GM19099 (cell line): ENCODE measurements around the gene PAH.

Source experiments
- POLR2A ChIP-seq: IDR thresholded peaks from 3 replicates; pipeline ENCODE4 v1.6.1; 2011; ENCODE audit warnings: low read depth; ENCODE audit not compliant: insufficient read length; ENCODE audit errors: extremely low read depth

Gene PAH

DNA sequence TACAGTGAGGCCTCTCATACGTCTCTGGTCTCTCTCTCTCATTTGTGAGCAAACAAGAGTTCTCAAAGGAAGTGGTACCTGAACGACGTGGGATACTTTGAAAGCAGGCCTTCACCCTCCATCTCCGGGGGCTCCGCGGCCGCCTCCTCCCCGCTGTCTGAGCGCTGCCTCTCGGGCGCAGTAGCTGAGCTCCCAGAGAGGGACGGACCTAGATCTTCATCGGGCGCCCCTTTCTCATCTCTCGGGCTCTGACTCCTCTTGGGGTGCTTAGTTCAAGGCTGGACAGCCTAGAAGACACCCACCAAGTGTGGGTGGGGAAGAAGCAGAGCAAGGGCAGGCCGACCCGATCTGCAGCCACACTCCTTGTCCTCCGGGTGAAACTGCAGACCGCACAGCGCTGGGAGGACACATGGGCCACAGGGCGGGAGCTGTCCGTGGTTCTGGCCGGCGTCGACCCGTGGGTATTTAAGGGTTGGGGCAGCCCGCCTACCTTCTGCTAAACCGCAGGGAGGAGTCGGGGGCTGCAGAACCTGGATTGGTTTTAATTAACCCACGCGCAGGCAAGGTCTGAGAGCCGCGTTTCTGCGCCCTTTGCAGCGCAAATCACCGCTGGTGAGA, 92.7 kb downstream of the PAH start:
- TF ChIP-seq POLR2A, result no peak

DNA sequence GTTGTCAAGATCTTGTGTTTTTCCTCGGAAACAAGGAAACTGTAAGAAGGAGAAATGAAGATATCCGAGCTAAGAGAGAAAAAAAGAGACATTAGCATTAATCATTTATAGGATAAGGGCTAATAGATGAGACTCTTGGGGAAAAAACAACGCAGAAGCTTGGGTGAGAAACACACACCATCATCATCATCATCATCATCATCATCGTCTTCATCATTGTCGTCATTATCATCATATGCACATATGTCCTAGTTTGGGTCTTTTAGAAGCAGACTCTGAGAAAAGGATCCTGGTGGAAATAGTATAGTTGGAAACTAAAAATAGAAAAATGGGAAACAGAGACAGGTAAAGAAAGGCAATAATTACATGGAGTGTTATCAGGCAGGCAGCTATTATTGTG, 95.9 kb downstream of the PAH start:
- no peak for TF ChIP-seq POLR2A

DNA sequence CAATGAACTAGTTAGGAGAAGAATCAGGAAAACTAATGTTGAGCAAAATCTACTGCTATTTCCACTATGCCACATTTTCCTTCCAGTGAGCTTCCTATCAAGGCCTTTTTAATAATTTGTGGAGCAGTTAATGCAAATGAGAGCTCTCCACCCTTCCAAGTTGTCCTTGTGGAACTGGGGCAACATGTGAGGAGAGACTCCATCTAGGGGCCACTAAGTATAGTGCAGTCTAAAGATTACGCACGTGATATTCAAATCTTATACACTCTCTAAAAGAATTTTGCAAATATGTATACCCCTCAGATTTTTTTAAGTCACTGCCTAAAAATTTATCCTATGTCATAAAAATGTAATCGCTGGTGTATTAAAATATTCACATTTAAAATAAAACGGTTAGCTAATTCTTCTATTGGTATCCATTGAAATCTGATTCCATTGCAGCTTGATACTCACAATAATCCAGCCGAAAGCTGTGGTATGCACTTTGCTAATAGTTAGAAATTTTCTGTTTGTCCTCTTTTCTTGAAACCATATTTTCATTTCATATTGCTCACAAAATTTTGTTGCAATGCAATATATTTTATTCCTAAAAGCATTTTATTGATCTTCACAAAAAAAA, 100.1 kb downstream of the PAH start:
- TF ChIP-seq POLR2A, result no peak

DNA sequence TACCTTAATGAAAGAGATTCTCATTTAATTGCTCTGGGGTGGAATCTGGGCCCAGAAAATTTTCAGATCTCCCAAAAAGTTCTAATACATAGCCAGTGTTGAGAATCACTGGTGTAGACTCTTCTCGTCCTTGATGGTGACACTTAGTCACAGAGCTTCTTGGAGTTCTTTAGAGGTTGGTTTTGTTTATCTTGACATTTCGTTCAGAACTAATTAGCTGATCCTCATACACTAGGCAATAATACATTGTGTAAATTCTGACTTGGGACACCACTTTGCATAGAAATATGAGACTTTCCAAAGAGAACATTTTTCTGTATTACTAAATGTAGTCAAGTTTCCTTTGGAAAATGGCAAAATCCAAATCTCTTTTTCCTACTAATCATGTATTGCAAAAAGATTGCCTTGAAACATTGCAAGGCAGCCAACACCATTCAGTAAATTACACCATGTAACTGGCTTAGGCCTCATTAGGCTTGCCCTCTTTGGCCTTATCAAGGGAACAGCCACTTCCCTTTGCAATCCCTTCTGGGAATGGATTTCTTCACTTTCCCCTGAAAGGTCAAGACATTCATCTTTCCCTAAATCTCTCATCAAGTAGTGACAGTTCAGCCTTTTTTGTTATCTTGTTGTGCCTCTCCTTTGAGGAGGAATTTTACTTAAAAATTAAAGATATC, 102.2 kb downstream of the PAH start:
- TF ChIP-seq POLR2A, result no peak

DNA sequence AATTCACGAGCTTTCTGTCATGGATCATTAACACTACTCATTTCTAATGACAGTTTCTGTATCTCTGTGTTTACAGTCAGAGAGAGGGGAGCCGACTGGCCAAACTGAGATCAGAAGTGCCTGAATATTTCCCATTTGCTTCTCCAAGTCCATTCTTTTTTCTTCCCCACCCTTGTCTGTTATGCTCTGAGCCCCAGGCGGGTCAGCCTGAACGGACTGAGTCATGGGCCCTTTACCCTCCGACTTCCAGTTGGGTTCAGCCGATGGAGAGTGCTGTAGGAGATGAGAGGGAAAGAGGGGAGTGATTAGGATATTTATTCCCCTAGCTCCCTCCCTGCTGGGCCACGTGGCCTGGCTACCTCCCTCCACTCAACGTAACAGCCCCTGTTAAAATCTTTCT, 104.7 kb downstream of the PAH start:
- no peak for TF ChIP-seq POLR2A

DNA sequence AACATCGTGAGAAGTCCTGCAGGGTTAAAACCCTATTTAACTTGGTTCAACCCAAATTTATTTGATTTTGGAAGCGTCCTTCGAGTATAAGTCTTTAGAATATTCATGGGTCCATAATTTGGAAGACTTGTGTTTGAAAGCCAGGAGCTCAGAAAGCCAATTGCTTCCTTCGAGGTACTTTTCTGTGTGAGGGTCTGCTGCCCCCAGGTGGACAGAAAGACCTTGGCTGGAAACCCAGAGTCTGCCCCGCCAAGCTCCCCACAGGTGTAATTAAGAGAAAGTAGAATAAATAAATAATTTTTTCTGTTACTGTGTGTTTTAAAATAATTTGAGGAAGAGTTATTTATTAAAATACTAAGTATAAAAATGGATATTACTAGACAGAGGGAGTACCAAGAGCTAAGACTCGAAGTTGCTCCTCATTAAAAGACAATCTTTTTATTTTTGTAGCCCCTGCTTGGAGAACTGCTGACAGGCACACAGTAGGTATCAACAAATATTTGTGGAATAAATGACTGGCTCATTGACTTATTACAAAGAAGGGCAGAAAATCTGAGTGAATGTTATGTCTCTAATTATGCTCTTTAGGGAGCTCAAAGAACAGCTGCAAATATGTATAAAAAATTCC, 105.8 kb downstream of the PAH start:
- no peak for TF ChIP-seq POLR2A

DNA sequence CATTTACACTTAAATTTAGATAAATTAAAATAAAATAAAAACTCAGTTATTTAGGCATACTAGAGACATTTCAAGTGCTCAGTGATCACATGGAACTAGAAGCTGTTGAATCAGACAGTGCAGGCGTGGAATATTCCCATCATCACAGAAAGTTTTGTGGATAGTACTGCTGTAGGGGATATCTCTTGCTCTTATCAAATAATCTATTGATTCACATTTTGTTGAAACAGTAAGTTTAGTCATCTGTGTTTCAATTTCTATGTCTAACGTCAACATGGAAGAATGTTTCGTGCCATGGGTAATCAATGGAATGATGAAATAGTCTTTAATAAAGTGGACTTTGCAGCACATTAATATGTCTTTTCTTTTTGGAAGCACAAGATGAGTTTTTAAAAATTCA, 108.6 kb downstream of the PAH start:
- TF ChIP-seq POLR2A, result no peak

DNA sequence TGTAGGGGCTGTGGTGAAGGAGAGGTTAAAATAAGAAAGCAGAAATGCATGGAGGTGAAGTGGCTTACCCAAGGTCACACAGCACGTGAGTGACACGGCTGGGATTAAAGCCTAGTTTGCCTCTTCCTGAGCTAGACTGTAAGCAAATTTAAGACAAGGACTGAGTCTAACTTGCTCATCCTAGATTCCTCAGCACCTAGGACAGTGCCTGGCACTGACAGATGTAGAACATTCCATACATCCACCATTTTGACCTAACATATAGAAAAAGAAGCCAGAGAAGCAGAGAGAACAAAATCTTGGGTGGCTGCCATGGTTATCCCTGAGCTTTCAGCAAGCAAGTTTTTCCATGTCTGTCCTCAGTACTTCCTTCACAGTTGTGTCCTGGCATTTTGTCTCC, 110.5 kb downstream of the PAH start:
- TF ChIP-seq POLR2A, result no peak

DNA sequence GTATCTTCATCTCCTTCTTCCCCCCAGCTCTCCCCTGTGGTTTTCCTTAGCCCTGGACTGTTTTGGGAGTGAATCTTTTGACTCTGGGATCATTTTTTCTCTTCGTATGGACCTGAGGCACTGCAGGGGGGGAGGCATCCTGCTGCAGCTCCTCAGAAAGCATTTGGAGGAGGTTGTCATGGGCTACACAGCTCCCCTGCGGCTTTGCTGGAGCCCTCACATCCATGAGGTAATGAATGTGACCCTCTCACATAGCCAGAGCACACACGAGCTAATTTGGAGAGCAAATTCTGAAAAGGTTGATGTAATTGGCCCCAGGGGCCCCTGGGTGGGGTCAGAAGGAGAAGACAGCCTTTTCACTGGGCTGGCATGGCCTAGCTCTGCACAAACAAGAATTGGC, 110.9 kb downstream of the PAH start:
- TF ChIP-seq POLR2A, result no peak

DNA sequence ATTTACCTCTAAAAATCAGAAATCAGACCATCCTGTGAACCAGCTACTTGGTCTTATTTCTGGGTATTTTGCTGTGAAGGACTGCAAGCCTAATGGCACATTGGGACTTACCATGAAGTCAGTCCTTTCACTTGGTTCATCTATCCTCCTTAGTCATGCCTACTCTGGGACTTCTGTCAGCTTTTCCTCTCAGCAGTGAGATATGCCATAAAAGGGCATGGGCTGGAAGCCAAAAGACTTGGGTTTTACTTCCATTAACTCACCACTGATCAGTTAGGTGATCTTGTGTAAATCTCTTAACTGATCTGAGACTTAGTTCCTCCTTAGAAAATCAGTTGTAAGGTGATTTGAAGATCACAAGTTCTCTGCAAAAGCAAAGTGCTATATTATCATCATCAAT, 116.5 kb downstream of the PAH start:
- TF ChIP-seq POLR2A, result no peak

DNA sequence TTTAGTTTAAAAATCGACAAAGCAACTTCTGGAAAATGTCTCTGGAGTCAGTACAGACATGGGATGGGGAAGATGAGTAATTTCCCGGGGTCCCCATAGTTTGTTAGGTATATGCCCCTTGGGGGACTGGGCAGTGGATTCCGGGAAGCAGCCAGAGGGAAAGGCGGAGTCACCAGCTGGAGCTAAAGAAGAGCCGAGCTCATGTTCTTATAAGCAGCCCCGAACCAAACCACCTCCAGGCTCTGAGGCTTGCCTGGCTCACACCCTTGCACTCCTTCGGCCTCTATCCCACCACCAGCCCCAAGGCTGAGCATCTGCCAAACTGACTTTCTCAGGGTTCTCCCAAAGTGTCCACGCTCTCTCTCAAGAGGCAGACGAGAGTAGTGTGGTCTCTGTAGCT, 117.8 kb downstream of the PAH start:
- no peak for TF ChIP-seq POLR2A

DNA sequence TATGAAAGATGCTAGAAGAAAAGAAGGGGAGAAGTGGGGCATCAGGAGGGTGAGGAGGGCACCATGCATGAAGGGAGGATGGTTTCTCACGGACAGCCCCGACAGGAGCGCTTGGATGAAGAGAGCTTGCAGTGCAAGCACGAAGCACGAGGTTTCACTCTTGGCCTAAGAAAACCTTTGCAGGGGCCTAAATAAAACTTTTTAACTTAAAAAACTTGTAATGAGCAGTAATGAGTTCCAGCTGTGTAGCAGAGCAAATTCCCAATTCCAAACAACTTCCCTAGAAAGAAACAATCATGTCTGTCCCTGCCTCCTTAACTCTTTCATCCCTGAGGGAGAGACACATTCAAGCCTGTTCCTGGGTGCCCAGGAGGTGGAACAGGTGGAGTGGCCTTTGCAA, 119.5 kb downstream of the PAH start:
- no peak for TF ChIP-seq POLR2A

DNA sequence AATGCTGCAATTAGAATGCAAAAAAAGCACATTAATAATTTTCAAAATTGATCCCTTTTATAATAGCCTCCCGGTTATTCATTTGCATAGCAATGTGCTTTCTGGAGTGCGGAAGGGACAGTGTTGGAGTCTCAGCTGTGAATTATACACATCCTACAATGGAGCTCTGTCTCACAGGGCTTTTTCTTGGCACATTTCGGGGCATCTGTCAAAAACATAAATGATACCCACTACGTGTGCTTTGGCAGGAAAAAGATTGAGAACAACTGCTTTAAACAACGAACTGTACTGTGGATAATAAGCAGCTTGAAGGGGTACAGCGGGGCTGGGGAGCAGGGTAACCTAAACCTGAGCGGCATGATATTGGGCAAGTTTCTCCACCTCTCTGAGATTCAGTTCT, 123.1 kb downstream of the PAH start:
- TF ChIP-seq POLR2A, result no peak
